HG02973 (cell line): Measurements from ENCODE around the gene HELT.
A peak's percentile ranks its signal among the peaks of the same experiment; 100 is the strongest.
"Not testable (repeated sequence)": the region's sequence is repeated elsewhere in the genome, so short reads cannot be mapped to it uniquely, and the experiment has no call there.

Experiments
- ATAC-seq: cut with Tn5 transposase; IDR thresholded peaks from one replicate; pipeline ENCODE4 v1.9.1; 2021; ENCODE audit warnings: moderate library complexity; ENCODE audit not compliant: unreplicated experiment

Gene HELT, protein sequence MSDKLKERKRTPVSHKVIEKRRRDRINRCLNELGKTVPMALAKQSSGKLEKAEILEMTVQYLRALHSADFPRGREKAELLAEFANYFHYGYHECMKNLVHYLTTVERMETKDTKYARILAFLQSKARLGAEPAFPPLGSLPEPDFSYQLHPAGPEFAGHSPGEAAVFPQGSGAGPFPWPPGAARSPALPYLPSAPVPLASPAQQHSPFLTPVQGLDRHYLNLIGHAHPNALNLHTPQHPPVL

DNA sequence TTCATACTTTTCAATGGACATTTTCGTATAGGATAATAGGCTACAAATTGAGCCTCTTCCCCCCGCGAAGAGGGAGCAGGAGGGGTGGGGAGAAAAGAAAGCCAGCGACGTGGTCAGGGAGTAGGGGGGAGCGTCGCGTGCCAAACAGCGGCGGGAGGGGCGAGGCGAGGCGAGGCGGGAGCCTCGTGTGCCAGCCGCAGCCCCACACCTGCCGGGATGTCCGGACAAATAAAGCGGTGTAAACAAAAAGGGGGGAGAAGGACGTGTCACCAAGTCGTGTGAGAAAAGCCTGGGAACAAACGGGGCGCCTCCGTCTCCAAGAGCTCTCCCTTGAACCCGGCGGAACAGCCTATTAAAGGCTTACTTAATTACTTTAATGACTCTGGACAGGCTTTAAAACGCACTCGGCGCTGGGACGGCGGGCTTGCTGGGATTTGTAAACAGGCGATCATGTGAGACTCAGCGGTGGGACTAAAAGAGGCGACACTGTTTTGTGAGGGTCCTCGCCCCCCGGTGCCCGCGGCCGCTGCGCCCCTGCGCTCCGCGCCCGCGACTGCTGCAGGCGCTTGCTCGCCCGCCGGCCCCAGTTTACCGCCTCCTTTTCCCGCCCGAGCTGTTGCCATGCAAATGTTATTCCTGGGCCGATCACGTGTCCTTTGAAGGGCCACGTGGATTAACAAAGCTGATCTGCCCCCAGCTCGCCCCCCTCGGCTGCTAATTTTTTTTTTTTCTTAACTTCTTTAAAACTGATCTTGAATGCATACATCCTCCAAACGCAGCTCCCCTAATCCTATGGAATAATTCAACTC is at the start of gene HELT:
HELT (plus strand) TSS at position 527 of the 809 bp plus-strand sequence. CDS start 439 bp downstream, outside the sequence.
- ATAC-seq, result no peak

DNA sequence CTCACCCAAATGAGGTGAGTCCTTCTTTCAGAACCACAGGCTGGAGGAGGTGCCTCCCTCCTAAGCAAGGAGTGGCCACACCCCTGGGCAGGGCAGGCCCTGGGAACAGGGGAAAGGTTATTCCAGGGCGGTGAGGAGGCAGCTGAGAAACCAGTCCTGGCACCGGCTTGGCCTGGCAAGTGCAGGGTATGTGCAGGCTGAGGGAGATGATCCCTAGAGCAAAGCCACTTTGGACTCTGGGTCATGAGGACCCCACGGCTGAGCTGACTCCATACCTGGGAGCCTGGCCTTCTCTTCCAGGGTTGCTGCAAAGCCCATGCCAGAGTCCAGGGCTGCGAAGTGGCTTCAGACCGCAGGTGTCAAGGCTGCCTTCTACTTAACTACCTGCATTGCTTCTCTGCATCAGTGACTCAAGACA is 49.5 kb upstream of the HELT start:
- no peak for ATAC-seq

DNA sequence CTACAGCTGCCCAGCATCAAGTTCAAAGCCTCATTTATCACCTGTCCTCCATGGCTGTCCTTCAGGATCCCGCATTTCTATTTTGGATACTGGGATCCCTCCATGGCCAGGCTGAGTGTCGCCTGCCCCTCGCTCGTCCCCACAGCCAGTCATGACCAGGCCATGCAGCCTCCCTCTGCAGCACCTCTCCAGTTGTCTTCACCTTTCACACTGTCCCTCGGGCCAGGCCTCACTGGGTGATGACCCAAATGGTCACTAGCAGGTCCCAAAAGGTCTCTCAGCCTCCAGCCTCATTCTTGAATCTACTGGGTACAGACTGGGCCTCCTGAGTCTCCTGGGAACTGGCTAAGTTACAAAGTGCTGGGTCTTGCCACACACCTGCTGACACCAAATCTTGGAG is 48.7 kb upstream of the HELT start:
- ATAC-seq, result no peak

DNA sequence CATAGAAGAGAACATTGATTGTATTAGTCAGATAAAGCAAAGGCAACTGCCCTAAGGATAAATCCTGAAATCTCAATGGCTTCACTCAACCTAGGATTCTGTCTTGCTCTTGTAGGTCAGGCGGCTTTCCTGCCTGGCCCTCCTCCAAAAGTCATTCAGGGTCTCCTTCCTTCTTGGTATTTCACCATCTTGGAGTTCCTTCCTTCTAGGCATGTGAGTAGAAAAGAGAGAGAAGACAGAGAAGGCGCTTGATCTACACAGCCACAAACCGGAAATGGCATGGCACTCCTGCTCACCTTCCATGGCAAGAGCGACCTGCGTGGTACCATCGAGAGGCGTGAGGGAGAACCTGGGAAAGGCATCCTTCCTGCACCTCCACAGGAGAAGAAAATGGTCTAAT is 45.3 kb upstream of the HELT start:
- no peak for ATAC-seq

DNA sequence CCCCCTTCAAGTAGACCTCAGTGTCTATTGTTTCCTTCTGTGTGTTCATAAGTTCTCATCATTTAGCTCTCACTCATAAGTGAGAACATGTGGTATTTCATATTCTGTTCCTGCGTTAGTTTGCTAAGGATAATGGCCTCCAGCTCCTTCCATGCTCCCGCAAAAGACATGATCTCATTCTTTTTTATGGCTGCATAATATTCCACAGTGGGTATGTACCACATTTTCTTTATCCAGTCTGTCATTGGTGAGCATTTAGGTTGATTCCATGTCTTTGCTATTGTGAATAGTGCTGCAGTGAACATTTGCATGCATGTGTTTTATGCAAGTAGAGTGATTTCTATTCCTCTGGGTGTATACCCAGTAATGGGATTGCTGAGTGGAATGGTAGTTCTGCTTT is 41.9 kb upstream of the HELT start:
- not testable (repeated sequence) for ATAC-seq

DNA sequence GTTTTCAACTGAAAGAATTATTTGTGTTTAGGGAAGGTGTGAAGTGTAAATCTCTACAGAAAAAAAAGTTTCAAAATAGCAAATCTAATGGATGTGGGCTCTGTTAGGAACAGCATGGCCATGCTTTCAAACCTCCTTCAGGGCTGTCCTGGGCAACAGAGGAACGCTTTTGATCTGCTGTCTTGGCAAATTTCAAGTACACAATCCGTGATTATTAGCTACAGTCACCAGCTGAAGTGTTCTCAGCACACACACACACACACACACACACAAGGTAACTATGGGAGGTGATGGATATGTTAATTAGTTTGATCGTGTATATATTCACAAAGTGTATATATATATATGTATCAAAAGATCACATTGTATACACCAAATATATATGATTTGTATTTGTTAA is 40.5 kb upstream of the HELT start:
- no peak for ATAC-seq

DNA sequence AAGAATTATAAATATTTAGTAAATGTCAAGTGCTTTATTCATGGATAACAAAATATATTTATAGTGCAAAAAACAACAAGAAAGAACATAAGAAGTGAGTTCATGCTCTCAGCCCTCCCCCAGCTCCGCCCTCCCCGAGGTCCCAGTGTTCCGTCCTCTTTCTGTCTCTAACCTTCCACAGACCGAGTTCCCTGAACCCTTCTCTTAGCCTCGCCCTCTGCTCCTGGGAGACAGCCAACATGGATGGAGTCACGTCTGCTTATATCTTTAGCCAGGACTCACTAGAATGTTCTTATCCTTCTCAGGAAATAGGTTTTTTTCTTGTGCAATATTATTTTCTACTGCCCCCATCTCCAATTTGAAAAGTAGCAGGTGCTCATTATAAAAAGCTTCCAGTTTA is 40.1 kb upstream of the HELT start:
- ATAC-seq, result no peak

DNA sequence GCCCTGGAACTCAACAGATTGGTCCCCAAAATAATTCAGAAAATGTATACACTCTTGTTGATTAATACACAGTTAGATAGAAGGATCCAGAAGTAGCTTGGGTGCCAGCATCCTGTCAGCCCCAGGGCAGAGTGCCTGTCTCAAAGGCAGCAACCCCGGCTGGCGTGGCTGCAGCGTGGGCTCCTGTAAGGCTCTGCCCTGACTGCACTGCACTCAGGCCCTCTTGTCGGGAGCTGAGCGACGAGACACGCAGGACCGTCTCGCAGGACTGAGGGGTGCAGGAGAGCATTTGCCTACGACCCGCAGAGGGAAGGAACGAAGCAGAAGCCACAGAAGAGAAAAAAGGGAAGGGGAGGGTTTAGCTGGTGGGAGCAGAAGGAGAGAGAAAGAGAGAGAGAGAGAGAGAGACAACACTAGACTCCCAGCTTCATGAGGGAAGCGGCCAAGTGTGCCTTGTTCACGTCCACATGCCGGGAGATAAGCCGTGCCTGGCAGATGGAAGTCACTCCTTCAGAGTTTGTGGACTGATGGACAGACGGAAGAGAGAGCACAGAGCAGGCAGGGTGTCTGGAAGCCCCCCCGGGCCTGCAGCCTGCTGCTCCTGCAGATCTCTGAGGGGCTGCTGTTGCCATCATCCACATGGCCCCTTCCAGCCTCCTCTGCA is 38.7 kb upstream of the HELT start:
- ATAC-seq, result no peak

DNA sequence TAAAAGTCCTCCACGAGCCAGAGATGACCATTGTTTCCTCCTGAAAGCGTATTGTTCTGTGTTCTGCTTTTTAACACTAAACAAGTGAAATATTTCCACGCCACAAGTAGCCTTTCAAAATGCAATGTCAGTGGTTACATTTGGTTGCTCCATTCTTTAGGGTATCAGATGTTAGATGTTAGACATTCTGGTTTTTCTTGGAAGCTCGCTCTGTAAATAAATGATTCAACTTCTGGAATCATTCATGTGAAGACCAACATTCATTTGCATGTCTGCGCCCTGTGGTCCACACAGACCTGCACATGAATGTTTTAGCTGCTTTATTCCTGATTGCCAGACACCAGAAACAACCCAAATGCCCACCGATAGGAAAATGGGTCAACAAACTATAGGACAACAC is 38.0 kb upstream of the HELT start:
- ATAC-seq, result no peak

DNA sequence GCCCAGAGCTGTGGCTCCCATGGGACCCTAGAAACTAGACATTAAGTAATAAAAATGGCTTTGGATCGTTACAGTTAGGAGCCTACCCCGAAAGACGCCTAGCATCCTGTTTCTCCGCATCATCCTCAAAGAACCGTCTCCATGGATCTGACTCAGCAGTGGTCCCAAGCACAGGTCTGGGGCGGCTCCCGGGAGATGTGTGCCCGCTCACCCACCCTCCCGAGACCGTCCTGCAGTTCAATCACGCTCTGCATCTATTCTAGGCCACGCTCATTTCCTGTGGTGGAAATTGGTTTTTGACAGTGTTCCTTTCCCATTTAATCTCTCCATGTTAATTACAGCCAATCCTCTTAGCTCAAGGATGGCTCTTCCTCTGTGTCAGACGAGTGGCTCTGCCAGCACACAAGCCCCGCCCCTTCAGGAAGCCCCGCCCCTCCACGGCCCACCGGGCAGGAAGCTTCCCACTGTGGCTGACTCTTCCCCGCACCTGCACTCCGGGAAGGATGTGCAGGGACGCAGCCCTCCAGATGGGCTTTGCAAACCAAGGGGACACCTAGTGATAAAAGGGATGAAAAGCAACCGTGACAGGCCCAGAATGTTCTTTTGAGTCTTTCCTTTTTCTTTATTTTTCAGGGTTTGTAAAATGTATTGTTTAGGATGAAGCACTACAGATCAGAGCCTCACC is 34.5 kb upstream of the HELT start:
- ATAC-seq, result peak; percentile 64

DNA sequence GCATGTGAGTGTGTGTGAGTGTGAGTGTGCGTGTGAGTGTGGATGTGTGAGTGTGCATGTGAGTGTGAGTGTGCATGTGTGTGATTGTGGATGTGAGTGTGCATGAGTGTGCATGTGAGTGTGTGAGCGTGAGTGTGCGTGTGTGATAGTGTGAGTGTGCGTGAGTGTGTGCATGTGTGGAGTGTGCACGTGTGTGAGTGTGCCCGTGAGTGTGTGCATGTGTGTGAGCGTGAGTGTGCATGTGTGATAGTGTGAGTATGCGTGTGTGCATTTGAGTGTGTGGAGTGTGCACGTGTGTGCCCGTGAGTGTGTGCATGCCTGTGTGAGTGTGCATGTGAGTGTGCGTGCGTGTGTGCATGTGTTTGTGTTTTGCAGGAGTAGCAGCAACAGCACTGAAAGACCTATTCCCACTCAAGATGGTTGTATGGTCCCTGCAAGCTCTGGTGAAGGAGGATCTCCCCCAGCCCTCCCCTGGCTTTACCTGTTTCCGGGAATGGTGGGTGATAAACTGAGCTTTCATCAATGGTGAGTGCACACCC is 30.7 kb upstream of the HELT start:
- ATAC-seq, result no peak

DNA sequence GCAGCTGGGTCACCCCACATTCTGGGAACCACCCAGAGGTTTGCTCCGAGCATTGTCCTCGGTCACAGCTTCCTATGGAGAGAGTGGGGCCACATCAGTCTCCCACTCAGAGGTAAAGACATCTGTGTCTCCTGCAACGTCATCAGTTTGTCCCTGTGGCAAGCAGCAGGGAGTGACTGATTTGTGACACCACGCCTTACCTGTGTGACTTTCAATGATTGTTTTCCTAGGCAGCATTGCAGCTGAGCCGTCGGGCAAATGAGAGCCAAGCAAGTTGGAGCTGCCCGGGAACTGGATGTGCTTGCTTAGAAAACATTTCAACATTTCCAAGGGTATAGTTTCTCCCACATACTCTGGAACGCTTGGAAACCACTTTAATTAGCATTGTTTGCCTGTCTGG is 29.7 kb upstream of the HELT start:
- ATAC-seq, result no peak

DNA sequence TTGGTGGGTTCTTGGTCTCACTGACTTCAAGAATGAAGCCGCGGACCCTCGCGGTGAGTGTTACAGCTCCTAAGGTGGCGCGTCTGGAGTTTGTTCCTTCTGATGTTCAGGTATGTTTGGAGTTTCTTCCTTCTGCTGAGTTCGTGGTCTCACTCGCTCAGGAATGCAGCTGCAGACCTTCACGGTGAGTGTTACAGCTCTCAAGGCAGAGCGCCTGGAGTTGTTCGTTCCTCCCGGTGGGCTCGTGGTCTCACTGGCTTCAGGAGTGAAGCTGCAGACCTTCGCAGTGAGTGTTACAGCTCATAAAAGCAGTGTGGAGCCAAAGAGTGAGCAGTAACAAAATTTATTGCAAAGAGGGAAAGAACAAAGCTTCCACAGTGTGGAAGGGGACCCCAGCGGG is 29.0 kb upstream of the HELT start:
- ATAC-seq, result not testable (repeated sequence)

DNA sequence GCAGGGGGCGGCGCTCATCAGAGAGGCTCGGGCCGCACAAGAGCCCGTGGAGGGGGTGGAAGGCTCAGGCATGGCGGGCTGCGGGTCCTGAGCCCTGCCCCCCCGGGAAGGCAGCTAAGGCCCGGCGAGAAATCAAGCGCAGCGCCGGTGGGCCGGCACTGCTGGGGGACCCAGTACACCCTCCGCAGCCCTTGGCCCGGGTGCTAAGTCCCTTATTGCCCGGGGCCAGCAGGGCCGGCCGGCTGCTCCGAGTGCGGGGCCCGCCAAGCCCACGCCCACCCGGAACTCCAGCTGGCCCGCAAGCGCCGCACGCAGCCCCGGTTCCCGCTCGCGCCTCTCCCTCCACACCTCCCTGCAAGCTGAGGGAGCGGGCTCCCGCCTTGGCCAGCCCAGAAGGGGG is 28.2 kb upstream of the HELT start:
- ATAC-seq, result not testable (repeated sequence)

DNA sequence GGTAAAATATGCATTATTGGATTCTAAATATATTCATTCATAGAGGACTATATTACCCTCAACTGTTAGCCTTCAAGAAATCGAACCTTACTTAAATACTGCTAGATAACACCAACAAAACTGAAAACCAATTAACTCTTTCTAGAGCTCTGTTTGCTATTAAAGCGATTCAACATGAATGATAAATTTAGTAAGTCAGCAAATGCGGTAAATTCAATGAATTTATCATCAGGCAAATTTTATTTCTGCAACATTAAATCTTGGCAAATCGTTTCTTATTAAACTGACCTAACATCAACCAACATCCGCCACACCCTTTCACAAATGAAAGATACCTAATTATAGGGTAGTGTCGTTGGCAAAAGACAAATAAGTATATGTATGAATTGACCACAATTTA is 26.4 kb upstream of the HELT start:
- ATAC-seq, result no peak

DNA sequence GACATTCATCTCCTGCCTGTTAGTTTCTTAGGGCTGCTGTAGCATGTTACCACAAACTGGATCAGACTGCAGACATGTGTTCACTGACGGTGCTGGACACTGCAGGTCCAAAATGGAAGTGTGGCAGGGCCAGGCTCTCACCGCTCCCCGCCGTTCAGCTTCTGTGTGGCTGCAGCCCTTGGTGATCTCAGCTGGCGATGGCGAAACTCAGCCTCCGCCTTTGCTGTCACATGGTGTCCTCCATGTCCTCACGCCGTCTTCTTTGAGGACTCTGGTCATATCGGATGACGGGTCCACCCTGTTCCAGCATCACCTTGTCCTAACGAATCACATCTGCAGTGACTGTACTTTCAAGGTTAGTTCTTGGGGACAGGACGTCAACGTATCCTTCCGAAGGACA is 25.9 kb upstream of the HELT start:
- ATAC-seq, result no peak

DNA sequence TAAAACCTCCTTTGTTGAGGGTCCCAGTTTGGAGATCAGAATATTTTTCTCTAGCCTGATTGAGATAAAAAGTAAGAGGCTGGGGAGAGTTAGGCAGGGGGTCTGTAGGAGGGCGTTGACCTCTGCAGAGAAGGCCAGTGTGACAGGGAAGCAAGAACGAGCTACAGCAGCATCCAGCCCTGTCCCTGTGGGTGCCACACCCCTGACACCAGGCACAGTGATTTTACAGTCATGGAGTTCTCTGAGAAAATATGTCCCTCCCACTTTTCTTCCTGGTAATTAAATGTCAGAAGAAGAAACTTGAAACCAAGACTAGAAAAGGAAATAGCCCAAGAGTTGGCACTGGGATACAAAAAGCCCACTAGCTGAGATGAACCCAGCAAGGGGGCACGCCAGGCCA is 25.0 kb upstream of the HELT start:
- no peak for ATAC-seq

DNA sequence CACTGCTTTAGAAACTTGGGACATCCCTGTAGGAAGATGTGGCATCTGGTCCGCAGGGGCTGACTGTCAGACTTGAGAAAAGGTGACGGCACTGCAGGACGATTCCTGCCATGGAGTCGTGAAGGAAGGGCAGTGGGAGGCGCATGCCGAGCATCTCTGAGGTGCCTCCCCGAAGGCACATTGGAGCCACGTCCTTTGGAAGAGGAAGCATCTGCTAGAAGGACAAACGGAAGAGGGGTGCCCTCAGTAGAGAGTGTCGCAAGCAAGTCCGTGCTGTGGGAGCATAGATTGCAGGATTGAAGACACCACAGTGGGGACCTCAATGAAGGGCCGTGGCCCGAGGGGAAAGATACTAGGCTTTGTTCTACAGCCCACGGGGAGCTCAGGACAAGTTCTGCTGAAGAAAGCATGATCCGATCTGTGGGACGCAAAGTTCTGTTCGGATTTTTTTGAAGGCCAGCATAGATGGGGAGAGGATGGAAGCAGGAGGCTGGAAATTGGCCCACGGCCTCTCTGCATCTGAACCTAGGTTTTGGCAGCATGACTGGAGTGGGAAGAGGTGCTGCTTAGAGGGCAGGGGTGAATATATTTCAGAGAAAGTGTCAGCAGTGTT is 24.2 kb upstream of the HELT start:
- ATAC-seq, result no peak

DNA sequence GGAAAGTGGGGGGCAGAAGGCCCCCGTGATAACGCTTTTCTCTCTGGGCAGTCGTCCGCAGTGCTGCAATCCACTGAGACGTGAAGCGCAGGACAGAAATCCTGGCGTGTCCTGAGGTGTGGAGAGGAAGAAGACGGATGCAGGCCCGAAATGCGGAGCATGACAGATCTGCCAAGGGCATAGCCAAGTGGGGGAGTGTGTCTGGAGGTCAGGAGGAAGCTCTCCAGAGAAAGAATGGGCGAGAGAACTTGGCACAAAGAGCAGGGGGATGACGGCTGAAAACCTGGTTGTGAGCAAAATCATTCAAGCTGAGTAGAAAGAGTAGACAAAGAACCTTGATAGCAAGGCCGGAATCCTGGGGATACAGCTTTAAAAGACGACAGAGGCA is 23.7 kb upstream of the HELT start:
- no peak for ATAC-seq

DNA sequence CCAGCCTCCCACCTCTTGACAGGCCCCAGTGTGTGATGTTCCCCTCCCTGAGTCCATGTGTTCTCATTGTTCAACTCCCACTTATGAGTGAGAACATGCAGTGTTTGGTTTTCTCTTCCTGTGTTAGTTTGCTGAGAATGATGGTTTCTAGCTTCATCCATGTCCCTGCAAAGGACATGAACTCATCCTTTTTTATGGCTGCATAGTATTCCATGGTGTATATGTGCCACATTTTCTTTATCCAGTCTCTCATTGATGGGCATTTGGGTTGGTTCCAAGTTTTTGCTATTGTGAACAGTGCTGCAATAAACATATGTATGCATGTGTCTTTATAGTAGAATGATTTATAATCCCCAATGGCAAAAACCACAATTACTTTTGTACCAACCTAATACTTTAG is 20.6 kb upstream of the HELT start:
- not testable (repeated sequence) for ATAC-seq

DNA sequence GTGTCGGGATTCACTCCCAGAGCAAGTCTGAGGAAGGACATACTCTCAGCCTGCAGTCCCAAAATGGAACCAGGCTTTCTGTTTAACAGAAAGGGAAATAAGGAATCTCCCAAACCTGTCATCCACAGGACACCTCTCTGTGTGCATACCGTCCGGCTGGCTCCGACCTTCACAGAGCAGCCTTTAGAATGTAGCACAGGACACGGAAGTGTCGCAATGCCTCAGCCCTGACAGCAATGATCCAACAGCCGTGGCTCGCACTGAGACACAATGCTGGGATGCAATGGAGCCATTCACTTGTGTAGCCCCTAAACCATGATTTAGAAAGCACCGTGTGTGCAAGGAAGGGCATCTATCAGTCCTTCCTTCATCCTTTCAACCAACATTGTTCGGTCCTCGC is 15.5 kb upstream of the HELT start:
- ATAC-seq, result no peak
